CD4-positive, alpha-beta T cell treated with Interleukin-10 for 1 hour (primary cell): ENCODE measurements around the gene DCHS1.

Experiments used
- DNase-seq: peaks from one replicate; pipeline ENCODE4 v3.0.0-alpha.2; 2020

DCHS1 gene

GRCh38 chr11:6670202-6670830 is 14.7 kb upstream of the DCHS1 start:
- peak; percentile 37 for DNase-seq

GRCh38 chr11:6667733-6668374 is 12.2 kb upstream of the DCHS1 start:
- DNase-seq = peak; percentile 81

GRCh38 chr11:6666302-6667183 is 10.9 kb upstream of the DCHS1 start:
- DNase-seq = no peak

GRCh38 chr11:6664551-6664950 is 8.9 kb upstream of the DCHS1 start:
- DNase-seq = no peak

GRCh38 chr11:6663794-6664469 is 8.3 kb upstream of the DCHS1 start:
- no peak for DNase-seq

GRCh38 chr11:6660712-6661111 is 5.1 kb upstream of the DCHS1 start:
- DNase-seq = no peak

GRCh38 chr11:6658647-6659046 is 3.0 kb upstream of the DCHS1 start:
- no peak for DNase-seq

GRCh38 chr11:6657346-6657745 is 1.7 kb upstream of the DCHS1 start:
- DNase-seq = no peak

- no peak for DNase-seq
Measured at GRCh38 chr11:6656936-6657335, 1.3 kb upstream of the DCHS1 start.

GRCh38 chr11:6656584-6656915 is 941 bp upstream of the DCHS1 start:
- no peak for DNase-seq

GRCh38 chr11:6655020-6655789 is 404 bp downstream of the DCHS1 start:
- peak; percentile 34 for DNase-seq

- DNase-seq = no peak
Measured at GRCh38 chr11:6654281-6655019, 1.2 kb downstream of the DCHS1 start.

GRCh38 chr11:6653656-6654055 is 2.0 kb downstream of the DCHS1 start:
- DNase-seq = no peak

- DNase-seq = no peak
Measured at GRCh38 chr11:6653097-6653496, 2.5 kb downstream of the DCHS1 start.

GRCh38 chr11:6652182-6652581 is 3.4 kb downstream of the DCHS1 start:
- DNase-seq = no peak

- DNase-seq = no peak
Measured at GRCh38 chr11:6650980-6651379, 4.6 kb downstream of the DCHS1 start.

- no peak for DNase-seq
Measured at GRCh38 chr11:6650104-6650503, 5.5 kb downstream of the DCHS1 start.

- no peak for DNase-seq
Measured at GRCh38 chr11:6648501-6648900, 7.1 kb downstream of the DCHS1 start.

GRCh38 chr11:6647836-6648235 is 7.8 kb downstream of the DCHS1 start:
- no peak for DNase-seq

- peak; percentile 45 for DNase-seq
Measured at GRCh38 chr11:6646918-6647679, 8.5 kb downstream of the DCHS1 start.

GRCh38 chr11:6646576-6646917 is 9.1 kb downstream of the DCHS1 start:
- no peak for DNase-seq
